Caki2 (cell line): ENCODE data around the gene HBG2. TPM values are rescaled to one million over a fixed set of nuclear protein-coding genes. Genes with fewer than 3 reads are reported as not detected.
"Not testable (repeated sequence)": the region's sequence is repeated elsewhere in the genome, so short reads cannot be mapped to it uniquely, and the experiment has no call there.

ENCODE experiments used
- DNase-seq: peaks from one replicate; pipeline ENCODE4 v3.0.0-alpha.2; 2015; ENCODE audit warnings: low read depth
- in situ Hi-C: cut with HindIII; loops from 2 replicates; pipeline ENCODE4 v1.10.0; 2016; ENCODE audit warnings: low sequenced_read_pairs, low pct_unique_long_range_greater_than_20kb, mixed read lengths
- total RNA-seq: library from RNA; depleted of rRNA; stranded (reverse); fragments of >200 nt; shearing (Covaris generic); gene quantifications from 2 replicates; pipeline ENCODE4 v1.2.3, GENCODE V29; 2014; ENCODE audit warnings: low replicate concordance; rRNA removed

The HBG2 gene
- total RNA-seq: not detected in 2 replicates

GRCh38 chr11:5254646-5255413 is at the start of gene HBG2:
Gene HBG2 (minus strand): TSS chr11:5254781. CDS start chr11:5254728, 53 bp downstream.
- DNase-seq, in situ Hi-C loops: not testable (repeated sequence)

- in situ Hi-C loops: no loop called here
- no peak for DNase-seq
Observed at GRCh38 chr11:5304046-5304445, 49.5 kb upstream of the HBG2 start.

DNA sequence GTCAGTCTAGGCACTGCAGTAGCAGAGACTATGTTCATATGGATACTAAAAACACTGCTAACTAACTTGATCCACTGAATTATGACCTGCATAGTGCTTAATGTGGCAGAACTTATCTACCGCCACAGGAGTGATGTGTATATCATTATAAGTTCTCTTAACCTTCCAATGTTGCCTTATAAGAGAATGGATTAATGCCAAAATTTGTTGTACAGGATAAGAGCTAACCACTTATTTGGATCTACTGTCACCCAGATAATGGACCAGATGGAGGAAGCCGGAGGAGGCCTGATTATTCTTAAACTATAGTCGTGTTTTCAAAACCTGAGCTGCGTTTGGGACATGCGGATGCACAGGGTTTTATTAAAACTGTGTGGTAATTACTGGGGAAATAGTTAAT is 49.0 kb upstream of the HBG2 start:
- in situ Hi-C loops: no loop called here
- no peak for DNase-seq

GRCh38 chr11:5301846-5302245 is 47.3 kb upstream of the HBG2 start, which contains the start of gene OR51B4:
Gene OR51B4 (minus strand): TSS chr11:5301946. CDS start chr11:5301946, 0 bp downstream.
- in situ Hi-C loops: no loop called here
- no peak for DNase-seq

DNA sequence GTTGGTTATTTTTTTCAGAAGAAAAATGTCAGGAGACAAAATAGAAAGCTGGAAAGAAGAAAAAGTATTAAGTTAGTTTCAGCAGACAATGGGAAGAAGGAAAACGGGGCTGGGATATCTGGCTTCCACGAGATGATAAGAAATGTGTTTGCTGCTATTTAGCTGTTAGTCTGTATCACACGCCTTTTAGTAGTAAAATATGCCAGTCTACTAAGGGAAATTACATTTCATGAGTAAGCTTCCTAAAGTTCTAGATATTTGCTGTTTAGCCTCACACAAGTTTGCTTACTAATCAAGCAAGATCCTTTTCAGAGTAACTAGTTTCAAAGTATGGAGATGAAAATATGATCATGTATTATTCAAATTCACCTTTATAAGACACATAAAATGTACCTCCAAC is 45.7 kb upstream of the HBG2 start:
- in situ Hi-C loops: no loop called here

GRCh38 chr11:5298451-5298850 is 43.9 kb upstream of the HBG2 start:
- no peak for DNase-seq

More for the DNA sequence above, 45.7 kb upstream of the HBG2 start:
- no peak for DNase-seq

DNA sequence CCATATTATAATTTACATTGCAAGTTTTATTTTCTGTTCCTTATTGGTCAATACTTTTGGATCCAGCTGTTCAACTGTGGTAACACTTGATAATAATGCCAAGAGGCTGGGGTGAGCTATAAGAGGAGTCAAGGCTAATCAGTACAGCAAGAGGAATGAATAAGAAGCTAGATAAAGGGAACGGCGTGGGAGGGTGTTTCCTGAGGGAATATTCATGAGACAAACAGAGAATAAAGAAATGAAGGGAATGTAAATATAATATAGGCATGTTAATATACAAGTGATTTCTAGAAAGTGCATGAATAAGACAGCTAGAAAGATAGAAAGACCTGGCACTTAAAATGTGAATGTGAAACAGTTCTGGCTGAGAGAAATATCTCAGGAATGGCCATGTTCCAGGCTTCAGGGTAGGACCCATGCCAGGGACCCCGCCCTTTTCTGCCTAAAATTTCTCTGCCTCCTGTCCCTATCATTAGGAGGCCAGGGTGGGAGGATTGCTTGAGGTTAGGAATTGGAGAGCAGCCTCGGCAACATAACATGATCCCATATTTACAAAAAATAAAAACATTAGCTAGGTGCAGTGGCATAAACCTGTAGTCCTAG is 43.2 kb upstream of the HBG2 start:
- no peak for DNase-seq
- in situ Hi-C loops: no loop called here

More at GRCh38 chr11:5298451-5298850, 43.9 kb upstream of the HBG2 start:
- in situ Hi-C loops: no loop called here

GRCh38 chr11:5294342-5294995 is 39.9 kb upstream of the HBG2 start:
- in situ Hi-C loops, DNase-seq: not testable (repeated sequence)

DNA sequence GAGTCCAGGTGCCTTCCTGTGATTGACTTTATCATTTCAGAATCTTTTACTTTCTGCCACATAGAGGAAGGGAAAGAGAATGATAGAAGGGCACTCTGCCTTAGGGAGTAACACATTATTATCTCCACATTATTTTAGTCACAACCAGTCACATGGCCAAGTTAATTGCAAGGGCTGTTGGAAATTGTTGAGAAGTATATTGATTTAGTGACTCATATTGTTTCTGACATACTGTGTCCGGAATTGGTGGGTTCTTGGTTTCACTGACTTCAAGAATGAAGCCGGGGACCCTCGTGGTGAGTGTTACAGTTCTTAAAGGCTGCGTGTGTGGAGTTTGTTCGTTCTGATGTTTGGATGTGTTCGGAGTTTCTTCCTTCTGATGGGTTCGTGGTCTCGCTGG is 38.4 kb upstream of the HBG2 start:
- no peak for DNase-seq
- in situ Hi-C loops: no loop called here

DNA sequence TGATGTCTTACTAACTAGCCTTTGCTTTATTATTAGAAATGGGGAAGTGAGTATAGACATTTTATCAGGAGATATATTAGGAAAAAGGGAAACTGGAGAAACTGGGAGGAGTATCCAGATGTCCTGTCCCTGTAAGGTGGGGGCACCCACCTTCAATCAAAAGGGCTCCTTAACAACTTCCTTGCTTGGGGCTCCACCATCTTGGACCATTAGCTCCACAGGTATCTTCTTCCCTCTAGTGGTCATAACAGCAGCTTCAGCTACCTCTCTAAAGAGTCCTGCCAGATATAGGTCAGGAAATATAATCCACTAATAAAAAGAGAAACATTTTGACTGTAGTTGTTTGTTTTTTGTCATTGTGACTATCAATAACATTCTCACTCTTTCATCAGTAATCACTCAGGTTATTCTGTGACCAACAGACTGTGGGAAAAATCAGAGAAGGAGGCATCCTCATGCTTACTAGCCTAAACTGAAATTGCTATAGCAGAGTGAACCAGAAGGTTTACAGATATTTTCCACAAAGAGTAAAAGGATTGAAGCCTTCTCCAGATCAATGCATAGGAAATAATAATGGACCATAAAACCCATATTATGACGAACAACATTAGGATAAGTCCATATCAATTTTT is 36.7 kb upstream of the HBG2 start:
- peak; percentile 30 for DNase-seq
- in situ Hi-C loops: no loop called here

DNA sequence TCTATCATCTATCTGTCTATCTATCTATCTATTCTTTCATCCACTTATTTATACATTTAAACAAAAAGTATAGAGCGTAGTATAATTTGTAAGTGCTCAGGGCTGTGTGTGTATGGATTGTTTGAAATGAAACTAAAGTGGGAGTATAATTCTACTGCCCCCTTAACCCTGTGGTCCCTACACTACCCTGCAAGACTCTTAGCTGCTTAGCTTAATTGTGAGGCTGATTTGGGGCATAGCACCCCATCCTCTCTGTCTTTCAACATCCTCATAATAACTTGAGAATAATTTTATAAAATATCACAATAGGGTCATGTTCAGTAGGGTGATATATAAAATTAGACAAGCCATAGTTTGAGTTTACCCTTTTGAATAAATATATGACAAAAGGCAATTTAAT is 35.5 kb upstream of the HBG2 start:
- DNase-seq: no peak
- in situ Hi-C loops: no loop called here

DNA sequence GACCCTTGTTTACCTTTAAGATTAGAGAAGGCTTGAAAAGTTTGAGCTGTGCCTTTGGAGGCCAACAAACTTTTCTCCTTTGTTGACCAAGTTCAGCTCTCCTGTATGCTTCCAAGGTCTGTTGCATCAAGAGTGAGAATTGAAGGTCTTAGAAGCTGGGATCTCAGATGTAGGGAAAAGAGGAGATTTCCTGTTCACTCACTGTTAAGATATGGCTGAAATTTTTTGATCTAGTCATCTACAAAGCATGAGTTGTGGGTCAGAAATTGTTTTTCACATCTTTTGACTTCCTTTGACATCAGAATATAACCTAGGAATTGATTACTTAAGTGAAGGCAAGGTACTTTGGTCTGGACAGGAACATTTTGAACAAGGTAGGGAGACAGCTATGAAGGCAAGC is 35.1 kb upstream of the HBG2 start:
- no peak for DNase-seq
- in situ Hi-C loops: no loop called here

DNA sequence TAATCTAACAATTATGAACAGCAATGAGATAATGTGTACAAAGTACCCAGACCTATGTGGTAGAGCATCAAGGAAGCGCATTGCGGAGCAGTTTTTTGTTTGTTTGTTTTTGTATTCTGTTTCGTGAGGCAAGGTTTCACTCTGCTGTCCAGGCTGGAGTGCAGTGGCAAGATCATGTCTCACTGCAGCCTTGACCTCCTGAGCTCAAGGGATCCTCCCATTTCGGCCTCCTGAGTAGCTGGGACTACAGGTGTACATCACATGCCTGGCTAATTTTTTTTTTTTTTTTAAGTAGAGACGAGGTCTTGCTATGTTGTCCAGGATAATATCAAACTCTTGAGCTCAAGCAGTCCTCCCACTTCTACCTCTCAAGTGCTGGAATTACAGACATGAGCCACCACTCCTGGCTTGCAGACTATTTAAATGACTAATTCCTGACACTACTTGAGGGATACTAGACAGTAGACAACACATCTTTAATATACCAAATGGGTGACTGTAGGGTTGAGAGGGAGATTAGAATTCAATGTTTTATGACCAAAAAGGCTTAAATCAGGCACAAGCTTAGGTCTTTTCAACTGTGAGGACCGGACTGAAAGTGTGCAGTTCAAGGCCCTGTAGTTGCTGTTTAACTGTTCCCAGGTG is 34.4 kb upstream of the HBG2 start:
- no peak for DNase-seq
- in situ Hi-C loops: no loop called here

DNA sequence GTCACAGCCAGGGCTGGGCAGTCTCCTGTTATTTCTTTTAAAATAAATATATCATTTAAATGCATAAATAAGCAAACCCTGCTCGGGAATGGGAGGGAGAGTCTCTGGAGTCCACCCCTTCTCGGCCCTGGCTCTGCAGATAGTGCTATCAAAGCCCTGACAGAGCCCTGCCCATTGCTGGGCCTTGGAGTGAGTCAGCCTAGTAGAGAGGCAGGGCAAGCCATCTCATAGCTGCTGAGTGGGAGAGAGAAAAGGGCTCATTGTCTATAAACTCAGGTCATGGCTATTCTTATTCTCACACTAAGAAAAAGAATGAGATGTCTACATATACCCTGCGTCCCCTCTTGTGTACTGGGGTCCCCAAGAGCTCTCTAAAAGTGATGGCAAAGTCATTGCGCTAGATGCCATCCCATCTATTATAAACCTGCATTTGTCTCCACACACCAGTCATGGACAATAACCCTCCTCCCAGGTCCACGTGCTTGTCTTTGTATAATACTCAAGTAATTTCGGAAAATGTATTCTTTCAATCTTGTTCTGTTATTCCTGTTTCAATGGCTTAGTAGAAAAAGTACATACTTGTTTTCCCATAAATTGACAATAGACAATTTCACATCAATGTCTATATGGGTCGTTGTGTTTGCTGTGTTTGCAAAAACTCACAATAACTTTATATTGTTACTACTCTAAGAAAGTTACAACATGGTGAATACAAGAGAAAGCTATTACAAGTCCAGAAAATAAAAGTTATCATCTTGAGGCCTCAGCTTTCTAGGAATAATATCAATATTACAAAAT is 33.7 kb upstream of the HBG2 start:
- in situ Hi-C loops: no loop called here
- DNase-seq: no peak

DNA sequence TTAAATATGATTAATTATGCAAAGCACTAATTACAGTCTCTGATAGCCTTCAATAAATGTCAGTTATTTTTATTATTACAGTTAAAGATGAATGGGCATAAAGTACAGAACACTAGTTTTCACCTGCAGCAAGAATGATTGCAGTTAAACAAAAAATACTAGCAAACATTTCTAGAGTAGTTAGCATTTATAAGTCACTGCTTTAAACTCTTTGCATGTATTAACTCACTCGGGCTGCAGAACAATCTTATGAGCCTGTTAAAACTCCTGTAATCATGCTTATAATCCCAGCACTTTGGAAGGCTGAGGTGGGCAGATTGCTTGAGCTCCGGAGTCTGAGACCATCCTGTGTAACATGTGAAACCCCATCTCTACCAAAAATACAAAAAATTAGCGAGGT is 32.3 kb upstream of the HBG2 start:
- in situ Hi-C loops: no loop called here
- DNase-seq: no peak

DNA sequence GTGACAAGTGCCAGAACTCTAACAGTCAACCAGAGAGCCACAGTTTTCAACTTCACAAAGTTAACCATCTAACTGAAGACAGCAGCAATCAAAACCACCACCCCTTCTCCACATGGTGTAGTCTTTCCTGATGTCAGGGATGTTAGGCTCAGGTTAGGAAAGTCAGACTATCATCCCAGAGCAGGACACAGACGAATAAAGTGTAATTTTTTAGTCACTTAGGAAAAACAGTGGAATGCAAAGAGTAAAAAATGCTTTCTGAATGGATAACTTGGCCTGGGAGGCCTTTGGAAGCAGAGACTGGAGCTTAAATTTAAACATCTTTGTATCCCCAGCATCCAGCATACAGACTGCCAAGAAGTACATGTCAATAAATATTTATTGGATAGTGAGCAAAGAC is 31.8 kb upstream of the HBG2 start:
- in situ Hi-C loops: no loop called here
- DNase-seq: no peak

- in situ Hi-C loops: no loop called here
- no peak for DNase-seq
Observed at GRCh38 chr11:5285703-5286340, 31.2 kb upstream of the HBG2 start.
